ENCODE results near the gene MAMDC2.
A peak's percentile ranks its signal among the peaks of the same experiment; 100 is the strongest.
"Not testable (repeated sequence)": the region's sequence is repeated elsewhere in the genome, so short reads cannot be mapped to it uniquely, and the experiment has no call there.

The MAMDC2 gene

GRCh38 chr9:70020217-70020616, 23.4 kb upstream of the MAMDC2 start:
- H3K27me3 Mint-ChIP-seq (ENCODE audit: low read depth) = peaks cover 13% of the 10 kb centered on the region
- H3K4me3 Mint-ChIP-seq = no peak overlapping the region
- H3K9me3 Mint-ChIP-seq = no peaks in the 10 kb centered on the region
- DNase-seq (ENCODE audit: low spot score) = no peak
- H3K27ac Mint-ChIP-seq = no peak overlapping the region
- no peaks in the 10 kb centered on the region for H3K36me3 Mint-ChIP-seq (ENCODE audit: low read depth)
- H3K4me1 Mint-ChIP-seq (ENCODE audit: low read depth) = no peaks in the 10 kb centered on the region

DNA sequence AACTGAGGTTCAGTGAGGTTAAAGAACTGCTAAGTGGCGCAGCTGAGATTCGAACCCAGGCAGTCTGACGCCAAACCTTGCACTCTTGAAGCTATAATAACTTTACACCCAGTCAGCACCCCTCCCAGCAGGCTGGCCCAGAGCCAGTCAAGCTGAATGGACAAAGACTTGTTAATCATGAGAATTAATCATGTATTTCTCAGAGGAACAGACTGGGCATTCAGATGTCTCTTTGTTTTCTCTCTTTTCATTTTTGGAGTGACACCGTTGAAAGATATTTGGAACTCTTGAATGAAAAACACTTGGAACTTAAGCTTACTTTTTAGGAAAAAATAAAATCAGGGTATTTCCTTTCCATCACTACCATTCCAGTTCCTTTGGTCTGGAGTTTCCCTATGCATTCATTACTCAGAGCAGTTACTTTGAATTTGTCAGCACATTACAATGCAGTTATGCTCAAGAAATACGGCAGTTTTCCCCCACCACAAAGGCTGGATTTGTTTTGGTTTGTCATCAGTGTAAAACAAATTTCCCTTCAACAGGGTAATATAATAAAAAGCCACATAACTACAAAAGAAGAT, 22.6 kb upstream of the MAMDC2 start:
- no peaks in the 10 kb centered on the region for H3K4me1 Mint-ChIP-seq (ENCODE audit: low read depth)
- no peak for DNase-seq (ENCODE audit: low spot score)
- no peaks in the 10 kb centered on the region for H3K36me3 Mint-ChIP-seq (ENCODE audit: low read depth)
- H3K27me3 Mint-ChIP-seq (ENCODE audit: low read depth) = peaks cover 13% of the 10 kb centered on the region
- H3K27ac Mint-ChIP-seq = no peak overlapping the region
- no peaks in the 10 kb centered on the region for H3K9me3 Mint-ChIP-seq
- H3K4me3 Mint-ChIP-seq = no peak overlapping the region

- Mint-ChIP-seq H3K9me3 (no peaks in the 10 kb centered on the region), H3K4me1 (ENCODE audit: low read depth) (no peaks in the 10 kb centered on the region), H3K36me3 (ENCODE audit: low read depth) (no peaks in the 10 kb centered on the region), H3K27me3 (ENCODE audit: low read depth) (peaks cover 4% of the 10 kb centered on the region), H3K27ac (no peak overlapping the region), H3K4me3 (no peak overlapping the region)
- DNase-seq (ENCODE audit: low spot score) = no peak
Observed at GRCh38 chr9:70028287-70028686, 15.4 kb upstream of the MAMDC2 start.

DNA sequence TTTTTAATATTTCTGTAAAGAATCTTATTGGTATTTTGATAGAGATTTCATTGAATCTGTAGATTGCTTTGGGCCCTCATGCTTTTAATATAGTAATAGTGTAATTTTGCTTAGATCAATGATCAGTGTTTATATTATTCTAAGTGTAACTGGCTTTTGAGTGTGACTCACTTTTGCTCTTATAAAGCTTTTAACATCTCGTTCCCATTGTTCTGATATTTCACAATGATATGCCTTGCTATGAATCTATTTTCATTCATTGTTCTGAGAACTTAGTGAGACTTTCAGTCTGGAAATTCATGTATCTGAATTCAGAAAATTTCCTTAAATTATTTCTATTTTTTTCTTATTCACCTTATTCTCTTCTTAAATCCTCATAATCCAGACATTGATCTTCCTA, 13.5 kb upstream of the MAMDC2 start:
- Mint-ChIP-seq H3K9me3 (no peaks in the 10 kb centered on the region), H3K4me3 (no peak overlapping the region), H3K36me3 (ENCODE audit: low read depth) (no peaks in the 10 kb centered on the region), H3K4me1 (ENCODE audit: low read depth) (no peaks in the 10 kb centered on the region), H3K27ac (no peak overlapping the region), H3K27me3 (ENCODE audit: low read depth) (peaks cover 2% of the 10 kb centered on the region)
- DNase-seq (ENCODE audit: low spot score) = no peak

GRCh38 chr9:70031141-70031545, 12.5 kb upstream of the MAMDC2 start:
- no peaks in the 10 kb centered on the region for H3K4me1 Mint-ChIP-seq (ENCODE audit: low read depth)
- no peak overlapping the region for H3K4me3 Mint-ChIP-seq
- H3K9me3 Mint-ChIP-seq = no peaks in the 10 kb centered on the region
- H3K27ac Mint-ChIP-seq = no peak overlapping the region
- no peaks in the 10 kb centered on the region for H3K36me3 Mint-ChIP-seq (ENCODE audit: low read depth)
- H3K27me3 Mint-ChIP-seq (ENCODE audit: low read depth) = peaks cover 2% of the 10 kb centered on the region
- DNase-seq (ENCODE audit: low spot score) = no peak

GRCh38 chr9:70034271-70034711, 9.4 kb upstream of the MAMDC2 start:
- H3K9me3 Mint-ChIP-seq = peaks cover 5% of the 10 kb centered on the region
- no peaks in the 10 kb centered on the region for H3K4me1 Mint-ChIP-seq (ENCODE audit: low read depth)
- H3K4me3 Mint-ChIP-seq = no peak overlapping the region
- peaks cover 3% of the 10 kb centered on the region for H3K36me3 Mint-ChIP-seq (ENCODE audit: low read depth)
- H3K27ac Mint-ChIP-seq = no peak overlapping the region
- DNase-seq (ENCODE audit: low spot score) = no peak
- peaks cover 2% of the 10 kb centered on the region for H3K27me3 Mint-ChIP-seq (ENCODE audit: low read depth)

DNA sequence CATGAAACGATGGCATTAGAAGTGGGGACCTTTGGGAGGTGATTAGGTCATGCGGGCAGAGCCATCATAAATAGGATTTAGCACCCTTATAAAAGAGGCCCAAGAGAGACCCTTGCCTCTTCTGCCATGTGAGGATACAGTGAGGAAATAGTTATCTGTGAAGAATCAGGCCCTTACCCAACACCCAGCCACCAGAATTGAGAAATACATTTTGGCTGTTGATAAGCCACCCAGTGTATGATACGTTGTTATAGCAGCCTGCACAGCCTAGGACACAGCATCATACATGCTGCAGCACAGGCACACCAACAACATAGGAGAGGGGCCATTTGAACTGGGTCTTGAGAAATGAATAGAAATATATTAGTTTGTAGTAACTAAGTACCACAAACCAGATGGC, 8.0 kb upstream of the MAMDC2 start:
- Mint-ChIP-seq H3K9me3 (peaks cover 5% of the 10 kb centered on the region), H3K4me1 (ENCODE audit: low read depth) (no peaks in the 10 kb centered on the region), H3K4me3 (no peak overlapping the region), H3K36me3 (ENCODE audit: low read depth) (peaks cover 3% of the 10 kb centered on the region), H3K27ac (no peak overlapping the region), H3K27me3 (ENCODE audit: low read depth) (peaks cover 2% of the 10 kb centered on the region)
- no peak for DNase-seq (ENCODE audit: low spot score)

DNA sequence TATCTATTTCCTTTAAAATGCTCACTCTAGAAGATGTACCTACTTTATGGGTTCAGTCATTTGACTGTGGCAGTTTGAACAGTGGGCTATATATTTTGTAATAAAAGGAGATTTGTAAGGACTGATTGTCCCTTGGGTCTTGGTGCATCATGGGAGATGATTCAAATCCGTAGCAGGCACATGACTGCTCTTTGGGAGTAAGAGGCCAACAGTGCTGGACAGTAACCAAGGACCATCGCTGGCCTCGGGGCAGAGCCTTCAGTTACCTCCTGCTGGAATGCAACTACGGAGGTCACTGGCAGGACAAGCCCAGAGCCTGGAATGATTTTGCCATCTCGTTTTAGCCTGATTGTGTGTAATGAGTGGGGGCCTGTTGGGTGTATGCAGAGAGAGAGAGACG, 7.0 kb upstream of the MAMDC2 start:
- H3K27me3 Mint-ChIP-seq (ENCODE audit: low read depth) = peaks cover 6% of the 10 kb centered on the region
- no peaks in the 10 kb centered on the region for H3K4me1 Mint-ChIP-seq (ENCODE audit: low read depth)
- H3K9me3 Mint-ChIP-seq = peaks cover 5% of the 10 kb centered on the region
- peaks cover 3% of the 10 kb centered on the region for H3K36me3 Mint-ChIP-seq (ENCODE audit: low read depth)
- no peak overlapping the region for H3K27ac Mint-ChIP-seq
- no peak for DNase-seq (ENCODE audit: low spot score)
- no peak overlapping the region for H3K4me3 Mint-ChIP-seq

GRCh38 chr9:70038171-70038621, 5.5 kb upstream of the MAMDC2 start:
- H3K36me3 Mint-ChIP-seq (ENCODE audit: low read depth); DNase-seq (ENCODE audit: low spot score); H3K9me3 Mint-ChIP-seq; H3K4me3 Mint-ChIP-seq; H3K27ac Mint-ChIP-seq; H3K4me1 Mint-ChIP-seq (ENCODE audit: low read depth): not testable (repeated sequence)
- H3K27me3 Mint-ChIP-seq (ENCODE audit: low read depth) = peaks cover 20% of the 10 kb centered on the region

GRCh38 chr9:70040376-70040903, 3.2 kb upstream of the MAMDC2 start:
- no peak overlapping the region for H3K27ac Mint-ChIP-seq
- no peak overlapping the region for H3K4me3 Mint-ChIP-seq
- DNase-seq (ENCODE audit: low spot score) = no peak
- no peaks in the 10 kb centered on the region for H3K4me1 Mint-ChIP-seq (ENCODE audit: low read depth)
- peaks cover 3% of the 10 kb centered on the region for H3K36me3 Mint-ChIP-seq (ENCODE audit: low read depth)
- peaks cover 39% of the 10 kb centered on the region for H3K27me3 Mint-ChIP-seq (ENCODE audit: low read depth)
- H3K9me3 Mint-ChIP-seq = peaks cover 5% of the 10 kb centered on the region

DNA sequence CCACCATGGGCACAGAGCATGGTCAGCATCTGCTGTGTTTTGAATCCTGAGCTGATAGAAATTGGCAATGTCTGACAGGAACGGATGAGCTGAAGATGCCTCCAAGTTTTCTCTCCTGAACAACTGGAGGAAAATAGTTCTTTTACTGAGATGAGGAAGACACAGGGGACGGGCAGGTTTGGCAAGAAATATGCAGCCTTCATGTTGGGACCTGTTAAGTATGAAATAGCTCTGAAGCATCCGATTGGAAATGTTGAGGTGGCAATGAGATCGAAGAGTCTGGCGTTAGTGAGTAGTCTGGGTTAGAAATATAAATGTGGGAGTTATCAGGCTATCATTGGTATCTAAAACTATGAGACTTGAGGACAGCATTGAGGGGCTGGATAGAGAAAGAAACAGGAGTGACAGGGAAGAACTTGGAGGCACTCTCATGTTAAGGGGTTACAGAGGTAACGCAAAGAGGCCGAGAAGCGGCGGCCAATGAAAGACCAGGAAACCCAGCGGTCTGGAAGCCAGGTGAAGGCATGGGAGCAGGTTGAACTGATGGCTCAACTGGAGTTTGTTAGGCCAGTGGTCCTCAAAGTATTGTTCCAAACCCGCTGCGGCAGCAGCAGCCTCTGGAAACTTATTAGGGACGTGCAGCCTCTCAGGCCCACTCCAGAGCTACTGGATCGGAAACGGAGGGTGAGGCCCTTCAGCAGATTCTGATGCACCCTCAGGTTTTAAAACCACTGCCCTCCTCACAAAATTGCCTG, 1.0 kb upstream of the MAMDC2 start:
- no peaks in the 10 kb centered on the region for H3K4me1 Mint-ChIP-seq (ENCODE audit: low read depth)
- peaks cover 51% of the 10 kb centered on the region for H3K27me3 Mint-ChIP-seq (ENCODE audit: low read depth)

GRCh38 chr9:70043285-70043684, 363 bp upstream of the MAMDC2 start:
- Mint-ChIP-seq H3K4me1 (ENCODE audit: low read depth) (no peaks in the 10 kb centered on the region), H3K36me3 (ENCODE audit: low read depth) (no peaks in the 10 kb centered on the region), H3K27me3 (ENCODE audit: low read depth) (peaks cover 53% of the 10 kb centered on the region), H3K9me3 (peaks cover 1% of the 10 kb centered on the region), H3K4me3 (no peak overlapping the region), H3K27ac (no peak overlapping the region)
- DNase-seq (ENCODE audit: low spot score) = no peak

More for the DNA sequence above, 1.0 kb upstream of the MAMDC2 start:
- H3K9me3 Mint-ChIP-seq = peaks cover 5% of the 10 kb centered on the region
- no peak overlapping the region for H3K4me3 Mint-ChIP-seq
- no peak for DNase-seq (ENCODE audit: low spot score)
- H3K36me3 Mint-ChIP-seq (ENCODE audit: low read depth) = peaks cover 3% of the 10 kb centered on the region
- no peak overlapping the region for H3K27ac Mint-ChIP-seq

GRCh38 chr9:70044490-70045307, 1.1 kb downstream of the MAMDC2 start:
- Mint-ChIP-seq H3K9me3 (no peaks in the 10 kb centered on the region), H3K4me1 (ENCODE audit: low read depth) (peaks cover 2% of the 10 kb centered on the region), H3K27ac (no peak overlapping the region), H3K27me3 (ENCODE audit: low read depth) (peaks cover 58% of the 10 kb centered on the region), H3K36me3 (ENCODE audit: low read depth) (no peaks in the 10 kb centered on the region), H3K4me3 (peak overlapping the region; percentile 30)
- DNase-seq (ENCODE audit: low spot score) = no peak

DNA sequence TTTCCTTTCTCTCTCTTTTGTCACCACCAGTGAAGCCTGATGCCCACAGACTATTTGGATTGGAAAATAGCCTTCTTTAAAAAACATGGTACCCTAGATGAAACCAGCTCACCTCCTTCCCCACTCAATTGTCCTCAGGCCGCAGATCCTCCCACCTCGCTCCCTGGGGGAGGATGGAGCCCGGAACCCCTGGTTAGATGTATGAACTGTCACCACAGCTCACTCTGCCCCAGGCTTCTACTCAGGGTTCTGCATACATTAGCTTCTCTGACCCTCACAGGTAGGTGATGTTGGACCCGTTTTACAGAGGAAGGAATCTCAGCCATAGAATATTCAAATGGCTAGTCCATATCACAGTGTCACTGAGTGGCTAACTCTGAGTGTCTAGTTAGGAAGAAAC, 1.8 kb downstream of the MAMDC2 start:
- Mint-ChIP-seq H3K9me3 (no peaks in the 10 kb centered on the region), H3K27me3 (ENCODE audit: low read depth) (peaks cover 58% of the 10 kb centered on the region), H3K36me3 (ENCODE audit: low read depth) (no peaks in the 10 kb centered on the region), H3K4me3 (no peak overlapping the region), H3K27ac (no peak overlapping the region), H3K4me1 (ENCODE audit: low read depth) (peaks cover 2% of the 10 kb centered on the region)
- DNase-seq (ENCODE audit: low spot score) = no peak

Data from T-helper 2 cell treated with Interferon-gamma antibody and Interleukin-4, amounts not matched to agents 5 μg/mL and 100 μg/mL, for 36 hours (primary cell).